GM12873 (cell line): ENCODE measurements around the gene C4B.

ENCODE experiments used
- TF ChIP-seq, protein P1 (sequence below): IDR thresholded peaks from 2 replicates; pipeline ENCODE4 v1.5.1; 2012; ENCODE audit warnings: low read depth, mild to moderate bottlenecking, moderate library complexity, low read length, control low read depth; ENCODE audit not compliant: insufficient read depth; ENCODE audit errors: missing control alignments

Gene C4B

DNA sequence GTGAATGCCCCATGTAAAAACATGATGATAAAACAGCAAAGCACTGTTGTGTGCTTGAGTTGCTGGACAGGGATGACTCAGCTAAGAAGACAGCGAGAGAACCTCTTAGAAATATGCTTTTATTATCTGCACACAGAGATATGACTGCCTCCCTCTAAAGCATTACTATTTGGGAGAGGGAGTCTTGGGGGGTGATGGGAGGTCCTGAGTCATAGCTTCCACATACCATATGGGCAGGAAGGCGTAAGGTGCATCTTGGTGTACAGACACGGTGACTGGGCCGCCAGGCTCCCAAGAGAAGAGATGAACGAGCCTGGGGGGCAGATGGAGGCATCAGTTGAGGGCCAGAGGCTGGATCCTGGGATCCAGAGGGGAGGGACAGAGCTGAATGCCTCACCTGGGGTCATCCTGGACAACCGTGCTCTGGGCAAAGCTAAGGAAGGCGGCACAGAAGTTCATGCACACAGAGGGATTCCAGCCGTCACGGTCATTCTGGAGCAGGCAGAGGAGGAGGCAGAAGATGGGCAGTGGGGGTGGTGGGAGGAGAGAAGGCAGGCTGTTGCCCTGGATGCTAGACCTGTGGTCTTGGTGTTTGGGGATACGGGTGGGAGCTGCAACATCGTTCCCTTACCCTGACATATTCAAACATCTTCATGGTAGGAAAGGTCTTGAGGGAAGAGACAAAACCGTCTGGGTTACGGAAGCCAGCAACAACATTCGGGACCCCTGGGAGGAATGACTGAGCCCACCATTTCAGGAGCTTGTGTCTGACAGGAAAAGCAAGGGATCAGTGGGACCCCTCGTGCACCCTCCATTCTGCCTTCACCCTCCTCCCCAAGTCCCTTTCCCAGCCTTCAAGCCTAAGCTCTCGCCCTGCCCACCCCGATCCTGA is 44.6 kb upstream of the C4B start:
- TF ChIP-seq, protein P1, sequence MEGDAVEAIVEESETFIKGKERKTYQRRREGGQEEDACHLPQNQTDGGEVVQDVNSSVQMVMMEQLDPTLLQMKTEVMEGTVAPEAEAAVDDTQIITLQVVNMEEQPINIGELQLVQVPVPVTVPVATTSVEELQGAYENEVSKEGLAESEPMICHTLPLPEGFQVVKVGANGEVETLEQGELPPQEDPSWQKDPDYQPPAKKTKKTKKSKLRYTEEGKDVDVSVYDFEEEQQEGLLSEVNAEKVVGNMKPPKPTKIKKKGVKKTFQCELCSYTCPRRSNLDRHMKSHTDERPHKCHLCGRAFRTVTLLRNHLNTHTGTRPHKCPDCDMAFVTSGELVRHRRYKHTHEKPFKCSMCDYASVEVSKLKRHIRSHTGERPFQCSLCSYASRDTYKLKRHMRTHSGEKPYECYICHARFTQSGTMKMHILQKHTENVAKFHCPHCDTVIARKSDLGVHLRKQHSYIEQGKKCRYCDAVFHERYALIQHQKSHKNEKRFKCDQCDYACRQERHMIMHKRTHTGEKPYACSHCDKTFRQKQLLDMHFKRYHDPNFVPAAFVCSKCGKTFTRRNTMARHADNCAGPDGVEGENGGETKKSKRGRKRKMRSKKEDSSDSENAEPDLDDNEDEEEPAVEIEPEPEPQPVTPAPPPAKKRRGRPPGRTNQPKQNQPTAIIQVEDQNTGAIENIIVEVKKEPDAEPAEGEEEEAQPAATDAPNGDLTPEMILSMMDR: no peak

DNA sequence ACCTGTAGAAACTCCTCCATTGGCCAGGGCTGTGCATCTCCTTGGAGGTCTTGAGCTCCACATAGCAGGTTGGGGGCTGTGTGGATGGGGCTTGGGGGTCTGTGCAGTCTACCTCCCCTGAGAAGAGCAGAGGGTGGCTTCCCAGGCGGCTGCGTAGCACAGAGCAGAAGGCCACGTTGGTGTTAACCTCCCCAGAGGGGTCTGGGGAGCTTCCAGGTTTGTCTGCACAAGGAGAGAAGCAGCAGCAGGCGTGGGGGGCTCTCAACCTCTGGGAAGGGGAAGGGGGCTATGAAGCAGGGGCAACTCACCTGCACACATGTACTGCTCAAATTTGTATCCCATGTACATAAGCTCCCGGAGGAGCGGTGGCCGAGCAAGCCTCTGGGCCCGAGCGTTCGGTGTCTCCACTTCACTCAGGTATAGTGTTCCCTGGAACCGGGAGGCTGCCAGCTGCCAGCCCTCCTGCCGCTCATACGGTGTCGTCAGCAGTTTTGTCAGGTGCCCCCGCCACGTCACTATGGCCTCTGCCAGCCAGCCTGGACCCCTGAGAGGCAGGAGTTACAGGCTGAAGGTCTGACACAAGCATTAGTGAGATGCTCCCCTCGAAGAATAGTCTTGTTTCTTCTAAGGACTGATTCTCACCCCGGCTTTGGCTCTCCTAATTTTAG is 43.9 kb upstream of the C4B start:
- TF ChIP-seq, protein P1: no peak

DNA sequence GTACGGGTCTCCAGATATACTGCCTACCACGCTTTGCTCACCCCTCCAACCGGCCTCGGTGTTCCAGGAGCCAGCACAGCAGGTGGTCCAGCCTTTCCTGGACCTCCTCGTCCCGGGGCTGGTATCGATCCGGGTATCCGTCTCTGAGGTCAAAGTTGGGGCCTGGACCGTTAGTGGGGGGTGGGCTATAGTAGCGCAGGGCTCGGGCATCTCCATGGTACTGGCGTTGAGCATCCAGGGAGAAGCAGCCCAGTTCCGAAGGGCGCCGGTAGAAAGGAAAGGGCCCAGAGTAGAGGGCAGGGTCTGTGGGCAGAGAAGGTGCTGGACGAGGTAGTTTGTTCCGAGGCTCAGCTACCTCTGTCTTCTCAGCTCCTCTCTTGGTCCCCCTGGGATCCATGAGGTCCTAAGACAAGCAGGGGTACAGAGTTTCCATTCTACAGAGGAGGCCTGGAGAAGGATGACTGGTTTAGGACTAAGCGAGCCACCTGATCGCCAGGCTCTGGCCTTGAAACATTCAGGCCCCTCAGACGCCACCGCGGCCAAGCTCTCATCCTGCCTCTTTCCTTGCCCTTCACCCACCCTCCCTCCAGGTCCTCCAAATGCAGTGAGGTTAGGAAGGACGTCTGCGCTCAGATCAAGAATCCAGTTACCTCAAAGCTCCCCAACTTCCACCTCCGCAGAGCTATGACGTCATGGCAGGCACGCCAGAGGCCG is 43.2 kb upstream of the C4B start:
- TF ChIP-seq, protein P1: no peak

DNA sequence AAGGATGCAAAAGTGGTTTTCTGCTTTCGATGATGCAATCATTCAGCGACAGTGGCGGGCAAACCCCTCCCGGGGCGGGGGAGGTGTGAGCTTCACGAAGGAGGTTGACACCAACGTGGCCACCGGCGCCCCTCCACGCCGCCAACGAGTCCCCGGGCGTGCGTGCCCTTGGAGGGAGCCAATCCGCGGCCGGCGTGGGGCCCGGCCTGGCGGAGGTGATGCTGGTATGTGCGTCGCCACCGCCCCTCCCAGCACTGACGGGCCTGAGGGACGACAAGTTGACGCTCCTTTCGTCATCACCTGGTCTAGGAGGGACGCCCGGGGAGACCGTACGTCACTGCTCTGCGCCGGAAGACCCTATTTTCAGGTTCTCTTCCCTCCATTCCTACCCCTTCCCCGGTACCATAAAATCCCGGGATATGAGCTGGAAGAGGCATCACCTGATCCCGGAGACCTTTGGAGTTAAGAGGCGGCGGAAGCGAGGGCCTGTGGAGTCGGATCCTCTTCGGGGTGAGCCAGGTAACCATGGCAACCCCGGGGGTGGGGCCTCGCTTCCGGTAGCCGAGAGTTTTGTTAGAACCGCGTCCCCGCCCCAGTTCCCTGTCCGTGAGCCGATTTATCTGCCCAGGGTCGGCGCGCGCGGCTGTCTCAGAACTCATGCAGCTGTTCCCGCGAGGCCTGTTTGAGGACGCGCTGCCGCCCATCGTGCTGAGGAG is 42.4 kb upstream of the C4B start, which contains the start of gene DXO:
Gene DXO, minus strand, starts transcription at position 146 of the 716 bp plus-strand sequence. CDS start 463 bp downstream, outside the sequence.
- TF ChIP-seq, protein P1: no peak

DNA sequence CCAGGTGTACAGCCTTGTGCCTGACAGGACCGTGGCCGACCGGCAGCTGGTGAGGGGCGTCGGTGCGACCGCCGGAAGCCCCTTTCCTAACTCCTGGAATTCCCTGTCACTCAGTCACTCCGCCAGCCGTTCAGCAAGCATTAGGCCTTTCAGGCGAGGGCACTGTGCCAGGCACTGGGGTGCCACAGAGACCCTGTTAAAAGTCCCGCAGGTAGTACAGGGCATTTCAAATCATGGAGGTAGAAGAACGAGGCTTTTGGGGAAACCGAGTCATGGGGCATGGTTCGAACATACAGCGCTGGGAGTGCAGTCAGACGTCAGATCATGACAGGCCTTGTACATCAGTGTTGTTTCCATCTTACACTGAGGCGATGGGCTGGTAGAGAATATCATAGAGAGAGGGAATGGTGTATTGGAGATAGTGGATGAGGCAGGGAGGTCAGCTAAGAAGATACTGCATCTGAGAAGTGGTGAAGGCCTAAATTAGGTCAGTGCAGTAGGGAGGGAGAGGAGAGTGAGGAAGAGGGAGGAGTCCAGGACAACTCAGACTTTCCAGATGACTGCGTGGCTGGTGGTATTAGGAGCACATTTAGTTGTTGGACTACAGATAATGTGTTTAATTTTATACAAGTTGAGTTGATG is 41.8 kb upstream of the C4B start:
- TF ChIP-seq, protein P1: no peak

DNA sequence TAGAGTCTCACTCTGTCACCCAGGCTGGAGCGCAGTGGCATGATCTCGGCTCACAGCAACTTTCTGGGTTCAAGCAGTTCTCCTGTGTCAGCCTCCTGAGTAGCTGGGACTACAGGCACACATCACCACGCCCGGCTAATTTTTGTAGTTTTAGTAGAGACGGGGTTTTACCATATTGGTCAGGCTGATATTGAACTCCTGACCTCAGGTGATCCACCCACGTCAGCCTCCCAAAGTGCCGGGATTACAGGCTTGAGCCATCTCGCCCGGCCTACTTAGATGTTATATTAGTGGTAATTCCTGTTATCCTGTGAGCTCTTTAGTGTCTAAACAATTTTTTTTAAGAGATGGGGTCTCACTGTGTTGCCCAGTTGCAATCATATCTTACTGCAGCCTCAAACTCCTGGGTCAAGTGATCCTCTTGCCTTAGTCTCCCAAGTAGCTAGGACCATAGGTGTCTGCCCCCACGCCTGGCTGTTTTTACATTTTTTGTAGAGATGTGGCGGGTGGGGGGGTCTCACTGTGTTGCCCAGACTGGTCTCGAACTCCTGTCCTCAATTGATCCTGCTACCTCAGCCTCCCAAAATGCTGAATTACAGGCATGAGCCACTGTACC is 36.7 kb upstream of the C4B start:
- TF ChIP-seq, protein P1: no peak
